ENCODE measurements around the gene TNFSF13.

TNFSF13 gene

DNA sequence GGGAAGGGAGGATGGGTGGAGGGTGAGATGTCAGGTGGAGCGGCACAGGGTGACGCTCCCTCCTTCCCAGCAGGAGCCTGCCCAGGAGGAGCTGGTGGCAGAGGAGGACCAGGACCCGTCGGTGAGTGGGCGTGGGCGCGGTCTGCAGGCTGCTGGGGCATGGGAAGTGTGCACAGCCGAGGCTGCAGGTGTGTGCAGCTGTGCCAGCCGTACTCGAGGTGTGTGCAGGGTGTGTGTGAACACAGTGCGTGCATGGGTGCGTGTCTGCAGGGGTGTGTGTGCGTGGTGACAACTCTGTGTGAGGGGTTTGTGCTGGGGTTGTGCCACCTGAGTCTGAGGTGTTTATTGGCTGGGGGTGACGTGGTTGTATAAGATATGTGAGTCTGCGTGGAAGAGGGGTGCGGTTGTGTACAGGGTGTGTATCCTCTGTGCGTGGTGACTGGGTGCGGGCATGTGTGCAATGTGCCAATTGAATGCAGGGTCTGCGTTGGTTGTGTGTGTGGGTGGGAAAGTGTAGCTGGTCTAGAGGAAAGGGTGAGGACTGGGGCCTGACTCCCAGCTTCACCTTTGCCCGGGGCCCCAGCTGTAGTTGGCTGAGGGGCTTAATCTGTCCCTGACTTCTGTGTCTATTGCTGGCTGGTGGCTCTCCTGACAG is 9.0 kb upstream of the TNFSF13 start:
- H3K9me3 ChIP-seq (ENCODE audit: low read depth, low read length) = no peaks in the 10 kb centered on the region
- H3K9ac ChIP-seq (ENCODE audit: insufficient read length) = no peak overlapping the region
- DNase-seq (ENCODE audit: low read depth, low spot score) = no peak
- no peaks in the 10 kb centered on the region for H3K36me3 ChIP-seq (ENCODE audit: insufficient read depth, low read length)
- no peak overlapping the region for H3K4me3 ChIP-seq
- no peak overlapping the region for H3K27ac ChIP-seq
- TF ChIP-seq EZH2 (IDR thresholded peaks at IDR 0.05) (no peak), FOXP2 (optimal IDR thresholded peaks at IDR 0.05; ENCODE audit: control extremely low read depth, extremely low read length, insufficient read depth) (no peak), POLR2AphosphoS5 (IDR thresholded peaks at IDR 0.05; ENCODE audit: borderline replicate concordance, low read depth, low read length) (no peak)

DNA sequence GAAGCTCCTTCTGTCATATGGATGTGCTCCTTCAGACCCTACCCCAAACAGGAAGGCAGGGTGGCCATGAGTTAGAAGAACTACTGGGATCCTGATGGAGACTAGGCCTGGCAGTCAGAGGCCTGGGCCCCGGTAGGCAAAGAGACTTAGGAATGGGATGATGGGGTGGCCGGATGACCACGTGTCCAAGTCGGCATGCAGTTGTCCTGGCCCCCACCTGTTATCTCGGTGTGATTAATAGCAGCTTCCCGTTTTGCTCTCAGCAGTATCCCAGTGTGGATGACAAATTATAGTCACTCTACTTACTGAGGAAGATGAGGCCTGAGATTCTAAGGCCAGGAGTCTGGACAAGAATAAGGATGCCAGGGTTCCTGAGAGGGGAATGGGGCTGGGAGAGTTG is 8.2 kb upstream of the TNFSF13 start:
- TF ChIP-seq POLR2AphosphoS5 (IDR thresholded peaks at IDR 0.05; ENCODE audit: borderline replicate concordance, low read depth, low read length) (no peak), FOXP2 (optimal IDR thresholded peaks at IDR 0.05; ENCODE audit: control extremely low read depth, extremely low read length, insufficient read depth) (no peak), EZH2 (IDR thresholded peaks at IDR 0.05) (no peak)
- H3K27ac ChIP-seq = no peak overlapping the region
- no peak overlapping the region for H3K9ac ChIP-seq (ENCODE audit: insufficient read length)
- no peak for DNase-seq (ENCODE audit: low read depth, low spot score)
- H3K4me3 ChIP-seq = no peak overlapping the region
- H3K36me3 ChIP-seq (ENCODE audit: insufficient read depth, low read length) = no peaks in the 10 kb centered on the region
- H3K9me3 ChIP-seq (ENCODE audit: low read depth, low read length) = no peaks in the 10 kb centered on the region

DNA sequence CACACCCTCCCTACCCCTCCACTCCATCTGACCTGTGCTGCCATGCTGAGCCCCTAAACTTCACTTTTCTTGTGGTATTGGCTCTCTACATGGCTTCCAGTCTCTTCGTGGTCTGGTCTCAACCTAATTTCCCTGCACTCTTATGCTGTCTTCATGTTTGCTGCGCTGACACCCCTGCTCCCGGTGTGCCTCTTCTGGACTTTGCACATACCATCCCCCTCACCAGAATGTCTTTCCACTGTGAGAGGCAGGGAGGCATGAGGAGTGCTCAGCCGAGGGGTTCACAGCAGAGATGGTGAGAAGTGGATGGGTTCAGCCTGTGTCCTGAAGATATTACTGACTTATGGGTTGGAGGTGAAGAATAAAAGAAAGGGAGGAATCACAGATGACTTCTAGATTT is 7.2 kb upstream of the TNFSF13 start:
- no peak overlapping the region for H3K27ac ChIP-seq
- H3K9ac ChIP-seq (ENCODE audit: insufficient read length) = no peak overlapping the region
- no peaks in the 10 kb centered on the region for H3K36me3 ChIP-seq (ENCODE audit: insufficient read depth, low read length)
- TF ChIP-seq FOXP2 (optimal IDR thresholded peaks at IDR 0.05; ENCODE audit: control extremely low read depth, extremely low read length, insufficient read depth) = no peak
- TF ChIP-seq POLR2AphosphoS5 (IDR thresholded peaks at IDR 0.05; ENCODE audit: borderline replicate concordance, low read depth, low read length) = no peak
- no peak for TF ChIP-seq EZH2 (IDR thresholded peaks at IDR 0.05)
- H3K4me3 ChIP-seq = no peak overlapping the region
- DNase-seq (ENCODE audit: low read depth, low spot score) = no peak
- no peaks in the 10 kb centered on the region for H3K9me3 ChIP-seq (ENCODE audit: low read depth, low read length)

DNA sequence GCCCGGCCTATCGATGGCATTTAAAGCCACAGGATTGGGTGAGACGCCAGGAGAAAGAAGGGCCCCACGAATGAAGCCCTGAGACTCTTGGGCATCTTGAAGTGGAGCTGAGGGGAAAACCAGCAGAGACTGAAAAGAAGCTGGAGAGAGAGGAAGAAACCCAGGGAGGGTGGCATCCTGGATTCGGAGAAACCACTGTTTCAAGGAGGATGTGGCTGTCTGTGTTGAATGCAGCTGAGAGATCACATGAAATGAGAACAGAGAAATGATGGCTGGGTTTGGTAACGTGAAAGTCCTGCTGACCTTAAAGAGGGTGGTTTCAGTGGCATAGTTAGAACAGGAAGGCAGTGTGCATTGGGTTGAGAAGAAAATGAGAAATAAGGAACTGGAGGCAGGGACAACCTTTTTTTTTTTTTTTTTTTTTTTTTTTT is 5.9 kb upstream of the TNFSF13 start:
- DNase-seq (ENCODE audit: low read depth, low spot score) = no peak
- Histone ChIP-seq H3K4me3 (no peak overlapping the region), H3K9me3 (ENCODE audit: low read depth, low read length) (no peaks in the 10 kb centered on the region), H3K9ac (ENCODE audit: insufficient read length) (no peak overlapping the region), H3K36me3 (ENCODE audit: insufficient read depth, low read length) (no peaks in the 10 kb centered on the region), H3K27ac (no peak overlapping the region)
- TF ChIP-seq FOXP2 (optimal IDR thresholded peaks at IDR 0.05; ENCODE audit: control extremely low read depth, extremely low read length, insufficient read depth) = no peak
- TF ChIP-seq EZH2 (IDR thresholded peaks at IDR 0.05) = no peak
- no peak for TF ChIP-seq POLR2AphosphoS5 (IDR thresholded peaks at IDR 0.05; ENCODE audit: borderline replicate concordance, low read depth, low read length)

DNA sequence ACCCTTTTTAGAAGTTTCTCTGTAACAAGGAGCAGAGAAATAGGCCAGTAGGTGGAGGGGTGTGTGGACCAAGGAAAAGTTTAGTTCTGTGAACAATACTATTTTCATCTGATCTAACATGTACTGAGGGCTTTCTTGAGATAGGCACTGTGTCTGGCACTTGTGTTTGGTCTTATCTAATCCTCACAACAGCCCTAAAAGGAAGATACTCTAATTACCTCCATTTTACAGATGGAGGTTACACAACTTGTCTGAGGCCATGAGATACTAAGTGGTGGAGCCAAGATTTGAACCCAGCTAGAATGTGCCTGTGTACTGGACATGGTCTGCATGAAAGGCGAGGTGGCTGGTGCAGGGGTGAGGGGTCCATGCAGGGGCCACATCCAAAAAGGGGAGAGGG is 5.2 kb upstream of the TNFSF13 start:
- TF ChIP-seq POLR2AphosphoS5 (IDR thresholded peaks at IDR 0.05; ENCODE audit: borderline replicate concordance, low read depth, low read length) = no peak
- no peak for TF ChIP-seq FOXP2 (optimal IDR thresholded peaks at IDR 0.05; ENCODE audit: control extremely low read depth, extremely low read length, insufficient read depth)
- no peak for TF ChIP-seq EZH2 (IDR thresholded peaks at IDR 0.05)

DNA sequence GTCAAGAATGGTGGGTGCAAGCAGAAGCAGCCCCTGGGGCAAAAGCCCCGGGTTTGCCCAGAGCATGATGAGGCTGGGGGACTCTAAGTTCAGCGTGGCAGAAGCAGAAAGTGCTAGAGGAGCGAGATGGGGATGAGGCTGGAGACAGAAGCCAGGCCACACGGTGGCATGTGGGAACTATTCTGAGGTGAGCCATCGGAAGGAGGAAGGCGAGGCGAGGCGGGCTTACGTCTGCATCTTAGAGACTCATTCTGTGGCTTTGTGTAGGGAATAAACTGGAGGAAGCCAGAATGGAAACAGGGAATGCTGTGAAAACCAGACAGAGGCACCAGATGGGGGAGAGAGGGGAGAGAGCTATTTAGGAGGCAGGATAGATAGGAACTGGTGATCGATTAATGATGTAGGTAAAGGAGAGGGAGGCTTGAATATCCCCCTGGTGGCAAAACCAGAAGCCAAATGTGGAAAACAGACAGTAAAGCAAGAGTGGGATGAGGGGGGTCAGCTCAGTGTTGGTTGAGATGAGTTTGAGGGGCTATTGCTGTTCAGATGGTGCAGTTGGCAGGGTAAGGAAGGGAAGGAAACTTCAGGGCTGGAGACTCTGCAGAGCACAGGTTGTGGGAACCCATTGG is 3.1 kb upstream of the TNFSF13 start:
- no peak overlapping the region for H3K9ac ChIP-seq (ENCODE audit: insufficient read length)
- no peaks in the 10 kb centered on the region for H3K9me3 ChIP-seq (ENCODE audit: low read depth, low read length)
- DNase-seq (ENCODE audit: low read depth, low spot score) = no peak
- H3K27ac ChIP-seq = no peak overlapping the region
- no peaks in the 10 kb centered on the region for H3K36me3 ChIP-seq (ENCODE audit: insufficient read depth, low read length)
- no peak overlapping the region for H3K4me3 ChIP-seq
- TF ChIP-seq FOXP2 (optimal IDR thresholded peaks at IDR 0.05; ENCODE audit: control extremely low read depth, extremely low read length, insufficient read depth) = no peak
- no peak for TF ChIP-seq EZH2 (IDR thresholded peaks at IDR 0.05)
- TF ChIP-seq POLR2AphosphoS5 (IDR thresholded peaks at IDR 0.05; ENCODE audit: borderline replicate concordance, low read depth, low read length) = no peak

More for the DNA sequence above, 5.2 kb upstream of the TNFSF13 start:
- Histone ChIP-seq H3K27ac (no peak overlapping the region), H3K9ac (ENCODE audit: insufficient read length) (no peak overlapping the region), H3K36me3 (ENCODE audit: insufficient read depth, low read length) (no peaks in the 10 kb centered on the region), H3K9me3 (ENCODE audit: low read depth, low read length) (no peaks in the 10 kb centered on the region), H3K4me3 (no peak overlapping the region)
- no peak for DNase-seq (ENCODE audit: low read depth, low spot score)

DNA sequence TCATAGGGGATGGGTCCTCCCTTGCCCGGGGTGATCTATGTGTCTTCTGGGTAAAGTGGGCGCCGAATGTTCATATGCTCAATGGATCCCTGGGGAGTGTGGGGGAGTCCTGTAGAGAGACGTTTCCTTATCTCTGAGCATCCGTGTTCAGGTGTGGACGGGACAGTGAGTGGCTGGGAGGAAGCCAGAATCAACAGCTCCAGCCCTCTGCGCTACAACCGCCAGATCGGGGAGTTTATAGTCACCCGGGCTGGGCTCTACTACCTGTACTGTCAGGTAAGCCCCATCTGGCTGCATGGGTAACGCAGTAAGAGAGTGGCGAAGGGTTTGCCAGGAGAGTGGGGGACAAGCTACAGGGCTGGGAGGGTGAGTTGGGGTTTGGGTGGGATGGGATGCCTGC is 1.9 kb upstream of the TNFSF13 start:
- no peak for DNase-seq (ENCODE audit: low read depth, low spot score)
- TF ChIP-seq FOXP2 (optimal IDR thresholded peaks at IDR 0.05; ENCODE audit: control extremely low read depth, extremely low read length, insufficient read depth) = no peak
- Histone ChIP-seq H3K4me3 (no peak overlapping the region), H3K9me3 (ENCODE audit: low read depth, low read length) (no peaks in the 10 kb centered on the region), H3K36me3 (ENCODE audit: insufficient read depth, low read length) (no peaks in the 10 kb centered on the region), H3K9ac (ENCODE audit: insufficient read length) (no peak overlapping the region), H3K27ac (no peak overlapping the region)

DNA sequence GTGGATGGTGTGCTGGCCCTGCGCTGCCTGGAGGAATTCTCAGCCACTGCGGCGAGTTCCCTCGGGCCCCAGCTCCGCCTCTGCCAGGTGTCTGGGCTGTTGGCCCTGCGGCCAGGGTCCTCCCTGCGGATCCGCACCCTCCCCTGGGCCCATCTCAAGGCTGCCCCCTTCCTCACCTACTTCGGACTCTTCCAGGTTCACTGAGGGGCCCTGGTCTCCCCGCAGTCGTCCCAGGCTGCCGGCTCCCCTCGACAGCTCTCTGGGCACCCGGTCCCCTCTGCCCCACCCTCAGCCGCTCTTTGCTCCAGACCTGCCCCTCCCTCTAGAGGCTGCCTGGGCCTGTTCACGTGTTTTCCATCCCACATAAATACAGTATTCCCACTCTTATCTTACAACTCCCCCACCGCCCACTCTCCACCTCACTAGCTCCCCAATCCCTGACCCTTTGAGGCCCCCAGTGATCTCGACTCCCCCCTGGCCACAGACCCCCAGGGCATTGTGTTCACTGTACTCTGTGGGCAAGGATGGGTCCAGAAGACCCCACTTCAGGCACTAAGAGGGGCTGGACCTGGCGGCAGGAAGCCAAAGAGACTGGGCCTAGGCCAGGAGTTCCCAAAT is 1.3 kb upstream of the TNFSF13 start:
- DNase-seq (ENCODE audit: low read depth, low spot score) = no peak
- Histone ChIP-seq H3K9ac (ENCODE audit: insufficient read length) (peak overlapping the region; percentile 41), H3K4me3 (no peak overlapping the region)

More for the DNA sequence above, 1.3 kb upstream of the TNFSF13 start:
- Histone ChIP-seq H3K27ac (no peak overlapping the region; the same call in 1 of the 2 replicates), H3K36me3 (ENCODE audit: insufficient read depth, low read length) (no peaks in the 10 kb centered on the region), H3K9me3 (ENCODE audit: low read depth, low read length) (no peaks in the 10 kb centered on the region)
- no peak for TF ChIP-seq EZH2 (IDR thresholded peaks at IDR 0.05)
- TF ChIP-seq POLR2AphosphoS5 (IDR thresholded peaks at IDR 0.05; ENCODE audit: borderline replicate concordance, low read depth, low read length) = no peak
- no peak for TF ChIP-seq FOXP2 (optimal IDR thresholded peaks at IDR 0.05; ENCODE audit: control extremely low read depth, extremely low read length, insufficient read depth)

All from SK-N-MC (cell line).